ENCODE results near the gene MYOCD.

The MYOCD gene

DNA sequence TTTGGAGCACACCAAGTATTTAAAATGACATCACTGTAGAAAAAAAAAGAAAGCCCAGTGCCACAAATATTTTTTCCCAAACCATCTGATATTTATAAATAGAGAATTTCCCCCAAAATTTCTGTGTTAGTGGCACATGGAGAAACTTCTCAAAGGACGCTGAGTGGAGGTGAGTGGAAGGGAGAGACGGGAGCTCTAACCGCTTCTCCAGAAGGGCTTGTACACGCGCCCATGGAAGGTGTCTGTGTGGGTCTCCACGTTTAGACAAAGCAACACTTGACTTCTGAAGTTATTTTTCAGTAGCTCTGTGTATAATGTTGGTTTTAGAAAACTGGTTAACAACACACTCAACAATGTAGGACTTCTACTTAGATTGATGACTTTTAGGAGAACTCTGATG lies 1.0 kb downstream of the MYOCD start:
- TF ChIP-seq, protein P1, sequence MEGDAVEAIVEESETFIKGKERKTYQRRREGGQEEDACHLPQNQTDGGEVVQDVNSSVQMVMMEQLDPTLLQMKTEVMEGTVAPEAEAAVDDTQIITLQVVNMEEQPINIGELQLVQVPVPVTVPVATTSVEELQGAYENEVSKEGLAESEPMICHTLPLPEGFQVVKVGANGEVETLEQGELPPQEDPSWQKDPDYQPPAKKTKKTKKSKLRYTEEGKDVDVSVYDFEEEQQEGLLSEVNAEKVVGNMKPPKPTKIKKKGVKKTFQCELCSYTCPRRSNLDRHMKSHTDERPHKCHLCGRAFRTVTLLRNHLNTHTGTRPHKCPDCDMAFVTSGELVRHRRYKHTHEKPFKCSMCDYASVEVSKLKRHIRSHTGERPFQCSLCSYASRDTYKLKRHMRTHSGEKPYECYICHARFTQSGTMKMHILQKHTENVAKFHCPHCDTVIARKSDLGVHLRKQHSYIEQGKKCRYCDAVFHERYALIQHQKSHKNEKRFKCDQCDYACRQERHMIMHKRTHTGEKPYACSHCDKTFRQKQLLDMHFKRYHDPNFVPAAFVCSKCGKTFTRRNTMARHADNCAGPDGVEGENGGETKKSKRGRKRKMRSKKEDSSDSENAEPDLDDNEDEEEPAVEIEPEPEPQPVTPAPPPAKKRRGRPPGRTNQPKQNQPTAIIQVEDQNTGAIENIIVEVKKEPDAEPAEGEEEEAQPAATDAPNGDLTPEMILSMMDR (conservative IDR thresholded peaks at IDR 0.05; ENCODE audit: low read depth), result no peak
- DNase-seq (ENCODE audit: low spot score), result no peak
- CTCF ChIA-PET, result interaction anchor here (0.6 kb wide), 1 partner anchor 12 kb away, joined by 3 read pairs; no protein-coding TSS in a partner anchor
- POLR2A ChIA-PET (ENCODE audit: low non-redundant PET), result no interaction called here
- no peak overlapping the region for H3K27ac ChIP-seq

DNA sequence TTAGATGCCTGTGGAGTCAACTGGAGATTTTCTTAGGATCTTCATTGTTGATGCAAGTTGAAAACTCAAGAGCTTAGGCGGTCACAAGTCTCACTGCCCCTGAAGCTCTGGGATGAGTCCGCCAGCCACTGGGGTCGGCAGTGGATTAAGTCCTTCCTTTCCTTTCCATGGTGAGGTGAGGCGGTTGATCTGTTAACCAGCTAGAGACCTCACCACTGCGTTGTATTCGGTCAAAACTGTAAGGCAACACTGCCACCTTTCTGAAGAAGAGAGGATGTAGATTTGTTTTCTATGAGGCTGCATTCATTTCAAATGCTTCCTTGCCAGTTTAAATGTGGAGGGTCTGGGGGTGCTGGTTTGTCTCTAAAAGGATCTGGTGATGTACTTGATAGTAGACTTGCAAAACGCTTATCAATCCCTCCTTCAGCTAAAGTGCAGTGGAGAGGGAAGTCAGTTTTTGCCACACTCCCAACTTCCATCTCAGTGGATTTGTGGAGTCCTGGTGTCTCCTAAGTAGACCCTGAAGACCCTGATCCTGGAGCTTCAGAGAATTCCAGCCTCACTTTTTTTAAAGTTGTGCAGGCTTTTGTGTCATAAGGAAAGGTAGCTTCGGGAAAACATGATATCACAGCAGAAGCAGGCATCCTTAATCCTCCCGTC lies 1.7 kb downstream of the MYOCD start:
- CTCF ChIA-PET, result interaction anchor here (0.7 kb wide), 1 partner anchor 1513 kb away, joined by 3 read pairs; no protein-coding TSS in a partner anchor

DNA sequence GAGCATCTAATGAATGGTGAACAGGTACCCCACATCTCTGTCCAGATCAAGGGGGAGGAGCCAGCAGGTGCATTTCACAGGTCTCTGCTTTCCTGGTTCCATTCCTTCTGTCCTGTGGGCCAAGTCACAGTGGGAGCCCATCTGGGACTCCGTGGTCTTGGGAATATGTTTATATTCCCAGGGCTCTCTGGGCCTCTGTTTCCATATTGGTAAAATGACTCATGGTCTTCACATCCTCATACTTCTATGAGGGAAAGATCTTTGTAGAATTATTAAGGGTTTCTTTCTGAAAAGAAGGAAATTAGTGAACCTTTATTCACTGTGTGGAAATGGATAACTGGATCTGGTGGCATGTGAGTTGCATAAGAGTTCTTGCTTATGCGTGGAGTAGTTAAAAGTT lies 6.2 kb downstream of the MYOCD start:
- ChIA-PET POLR2A (ENCODE audit: low non-redundant PET) (no interaction called here), CTCF (no interaction called here)
- TF ChIP-seq, protein P1 (conservative IDR thresholded peaks at IDR 0.05; ENCODE audit: low read depth), result no peak
- no peak for DNase-seq (ENCODE audit: low spot score)
- H3K27ac ChIP-seq, result no peak overlapping the region

More for the DNA sequence above, 1.7 kb downstream of the MYOCD start:
- POLR2A ChIA-PET (ENCODE audit: low non-redundant PET), result no interaction called here
- peak; percentile 22 for DNase-seq (ENCODE audit: low spot score)
- TF ChIP-seq, protein P1 (conservative IDR thresholded peaks at IDR 0.05; ENCODE audit: low read depth), result no peak
- no peak overlapping the region for H3K27ac ChIP-seq

DNA sequence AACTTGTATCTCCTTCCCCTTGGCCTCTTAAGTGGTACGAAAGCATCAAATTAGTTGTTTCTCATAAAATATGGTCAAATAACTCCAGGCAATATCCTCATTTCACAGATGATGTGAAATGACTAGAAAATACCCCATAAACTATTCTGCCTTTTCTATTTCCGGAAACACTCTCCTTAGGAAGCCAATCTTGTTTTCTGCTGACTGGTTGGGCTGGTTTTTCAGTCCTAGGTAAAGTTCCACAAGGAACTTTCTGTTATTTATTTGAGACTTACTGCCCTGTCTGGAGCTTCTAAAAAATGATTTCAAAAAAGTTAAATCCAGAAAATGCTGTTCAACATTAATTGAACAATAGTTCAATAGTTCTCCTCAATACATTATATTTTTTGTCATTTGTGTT lies 7.3 kb downstream of the MYOCD start:
- TF ChIP-seq, protein P1 (conservative IDR thresholded peaks at IDR 0.05; ENCODE audit: low read depth), result no peak
- no peak for DNase-seq (ENCODE audit: low spot score)
- no peak overlapping the region for H3K27ac ChIP-seq
- ChIA-PET CTCF (no interaction called here), POLR2A (ENCODE audit: low non-redundant PET) (no interaction called here)

DNA sequence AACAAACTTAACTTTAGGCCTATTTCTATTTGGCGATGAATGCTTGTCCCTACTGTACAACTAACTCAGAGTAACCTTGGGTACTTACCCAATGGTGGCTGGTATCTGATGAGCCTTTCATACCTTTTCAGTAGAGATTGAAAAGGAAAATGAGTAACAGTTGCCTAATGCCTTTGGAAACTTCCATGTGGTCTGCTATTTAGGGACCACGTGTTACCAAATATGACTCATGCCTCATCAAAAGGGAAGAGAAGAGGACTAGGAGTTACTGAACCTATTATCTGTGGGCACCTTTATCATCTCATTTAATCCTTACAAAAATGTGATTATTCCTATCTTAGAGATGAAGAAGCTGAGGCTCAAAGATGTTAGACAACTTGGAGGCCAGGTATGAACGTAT lies 8.1 kb downstream of the MYOCD start:
- no peak for DNase-seq (ENCODE audit: low spot score)
- ChIA-PET POLR2A (ENCODE audit: low non-redundant PET) (no interaction called here), CTCF (no interaction called here)
- TF ChIP-seq, protein P1 (conservative IDR thresholded peaks at IDR 0.05; ENCODE audit: low read depth), result no peak
- H3K27ac ChIP-seq, result no peak overlapping the region

DNA sequence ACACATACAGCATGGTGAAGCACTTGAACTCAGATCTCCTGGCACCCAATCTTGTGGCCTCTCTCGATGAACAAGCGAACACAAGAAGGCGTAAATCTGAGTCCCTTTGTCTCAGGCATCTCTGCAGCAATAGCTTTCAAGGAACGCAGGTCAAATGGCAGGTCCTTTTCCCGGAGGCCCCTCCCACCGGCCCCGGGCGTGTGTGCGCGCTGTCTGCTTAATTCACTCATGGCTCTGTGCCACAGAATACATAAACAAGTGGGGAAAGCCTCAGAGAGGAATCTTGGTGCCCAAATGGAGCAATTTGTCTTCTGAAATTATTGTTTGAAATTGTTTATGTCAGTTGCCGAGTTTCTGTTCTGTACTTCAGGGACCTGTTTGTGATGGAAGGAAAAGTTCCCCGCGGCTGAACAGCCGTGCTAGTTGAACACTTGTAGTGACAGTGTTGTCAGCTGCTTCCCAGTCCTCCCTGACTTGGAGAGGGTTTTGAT lies 14.8 kb downstream of the MYOCD start:
- ChIA-PET POLR2A (ENCODE audit: low non-redundant PET) (no interaction called here), CTCF (no interaction called here)
- no peak for DNase-seq (ENCODE audit: low spot score)
- H3K27ac ChIP-seq, result no peak overlapping the region
- TF ChIP-seq, protein P1 (conservative IDR thresholded peaks at IDR 0.05; ENCODE audit: low read depth), result no peak

Data from RWPE1 (cell line).